WTC11 (cell line): ENCODE results near the gene MKLN1. TPM values are rescaled to one million over a fixed set of nuclear protein-coding genes. Genes with fewer than 3 reads are reported as not detected.

Experiments
- ATAC-seq: fragments of 200-7000 bp; cut with Tn5 transposase; 2 replicates; pipeline ENCODE4 v1.10.0; 2021; ENCODE audit warnings: mild to moderate bottlenecking, moderate library complexity
- CTCF ChIA-PET: fragments of 300-600 bp; sonication (Branson Sonifier 250); formaldehyde crosslinking; loops from one replicate; lab custom pipeline; 2021; ENCODE audit warnings: antibody characterized with exemption; lab: Charles Lee
- POLR2A ChIA-PET: fragments of 350-600 bp; sonication (Branson Sonifier 250); formaldehyde crosslinking; loops from one replicate; lab custom pipeline; 2021; ENCODE audit warnings: antibody characterized with exemption; lab: Charles Lee
- DNase-seq: peaks from one replicate; pipeline ENCODE4 v3.0.0; 2021; ENCODE audit warnings: low spot score
- H3K27ac Mint-ChIP-seq: 2 replicates; pipeline ENCODE4 v1.8.0; 2021; ENCODE audit warnings: mixed read lengths
- H3K27me3 Mint-ChIP-seq: 2 replicates; pipeline ENCODE4 v1.8.0; 2021; ENCODE audit warnings: low read depth, mild to moderate bottlenecking, moderate library complexity, mixed read lengths
- H3K36me3 Mint-ChIP-seq: 2 replicates; pipeline ENCODE4 v1.8.0; 2021; ENCODE audit warnings: mixed read lengths
- H3K4me1 Mint-ChIP-seq: 2 replicates; pipeline ENCODE4 v1.8.0; 2022; ENCODE audit warnings: mixed read lengths
- H3K4me3 Mint-ChIP-seq: 2 replicates; pipeline ENCODE4 v1.8.0; 2021; ENCODE audit warnings: mild to moderate bottlenecking, moderate library complexity, mixed read lengths
- H3K9me3 Mint-ChIP-seq: 2 replicates; pipeline ENCODE4 v1.8.0; 2021; ENCODE audit warnings: mixed read lengths
- CBFB ChIP-seq: sonication (generic); formaldehyde crosslinking; IDR thresholded peaks from 2 replicates; pipeline ENCODE4 v1.8.1; 2022; ENCODE audit warnings: mild to moderate bottlenecking, low read depth, missing genetic modification reagents
- CTCF ChIP-seq: fragments of 200-600 bp; IDR thresholded peaks from 2 replicates; pipeline ENCODE4 v1.8.0; 2022; ENCODE audit warnings: antibody characterized with exemption
- FOXP1 ChIP-seq: sonication (generic); formaldehyde crosslinking; IDR thresholded peaks from 2 replicates; pipeline ENCODE4 v1.8.0; 2022; ENCODE audit warnings: missing genetic modification reagents, mild to moderate bottlenecking, moderate library complexity, borderline replicate concordance
- GTF2I ChIP-seq: fragments of 250-450 bp; sonication (Bioruptor Pico); conservative IDR thresholded peaks from 2 replicates; pipeline ENCODE4 v1.4.0; 2021; ENCODE audit warnings: mild to moderate bottlenecking
- HMGA2 ChIP-seq: fragments of 250-450 bp; sonication (Bioruptor Pico); IDR thresholded peaks from 2 replicates; pipeline ENCODE4 v1.4.0; 2021; ENCODE audit warnings: mild to moderate bottlenecking, moderate library complexity
- NR1H2 ChIP-seq: sonication (generic); formaldehyde crosslinking; IDR thresholded peaks from 2 replicates; pipeline ENCODE4 v1.9.0; 2021; ENCODE audit warnings: mild to moderate bottlenecking, moderate library complexity, missing genetic modification reagents
- NR2C2 ChIP-seq: sonication (generic); formaldehyde crosslinking; IDR thresholded peaks from 2 replicates; pipeline ENCODE4 v1.8.0; 2022; ENCODE audit warnings: mild to moderate bottlenecking, missing genetic modification reagents
- NR3C1 ChIP-seq: sonication (generic); formaldehyde crosslinking; conservative IDR thresholded peaks from 2 replicates; pipeline ENCODE4 v1.8.1; 2023; ENCODE audit warnings: low read depth, mild to moderate bottlenecking, missing genetic modification reagents
- RELA ChIP-seq: sonication (generic); formaldehyde crosslinking; IDR thresholded peaks from 2 replicates; pipeline ENCODE4 v1.8.1; 2022; ENCODE audit warnings: missing genetic modification reagents, mild to moderate bottlenecking, borderline replicate concordance
- ZNF671 ChIP-seq: fragments of 250-450 bp; sonication (Bioruptor Pico); IDR thresholded peaks from 2 replicates; pipeline ENCODE4 v1.8.0; 2021; ENCODE audit warnings: mild to moderate bottlenecking
- total RNA-seq: library from RNA; stranded (reverse); gene quantifications from 3 replicates; pipeline ENCODE4 v1.2.3, GENCODE V29; 2021
- TF ChIP-seq, protein P1 (sequence below): sonication (generic); formaldehyde crosslinking; IDR thresholded peaks from 2 replicates; pipeline ENCODE4 v1.8.1; 2022; ENCODE audit warnings: missing genetic modification reagents, borderline replicate concordance
- TF ChIP-seq, protein P2 (sequence below): sonication (generic); formaldehyde crosslinking; IDR thresholded peaks from 2 replicates; pipeline ENCODE4 v1.8.1; 2022; ENCODE audit warnings: low read depth, missing genetic modification reagents, borderline replicate concordance
- TF ChIP-seq, protein P3 (sequence below): sonication (generic); formaldehyde crosslinking; IDR thresholded peaks from 2 replicates; pipeline ENCODE4 v1.8.1; 2023; ENCODE audit warnings: mild to moderate bottlenecking, missing genetic modification reagents, moderate library complexity

Gene MKLN1
- total RNA-seq, 1 experiment from 2014 or later = 37.6 TPM

- TF ChIP-seq HMGA2 (CRISPR knock-in tag) = no peak
- TF ChIP-seq ZNF671 = no peak
- TF ChIP-seq NR2C2 (CRISPR knock-in tag) = no peak
- TF ChIP-seq, protein P1, sequence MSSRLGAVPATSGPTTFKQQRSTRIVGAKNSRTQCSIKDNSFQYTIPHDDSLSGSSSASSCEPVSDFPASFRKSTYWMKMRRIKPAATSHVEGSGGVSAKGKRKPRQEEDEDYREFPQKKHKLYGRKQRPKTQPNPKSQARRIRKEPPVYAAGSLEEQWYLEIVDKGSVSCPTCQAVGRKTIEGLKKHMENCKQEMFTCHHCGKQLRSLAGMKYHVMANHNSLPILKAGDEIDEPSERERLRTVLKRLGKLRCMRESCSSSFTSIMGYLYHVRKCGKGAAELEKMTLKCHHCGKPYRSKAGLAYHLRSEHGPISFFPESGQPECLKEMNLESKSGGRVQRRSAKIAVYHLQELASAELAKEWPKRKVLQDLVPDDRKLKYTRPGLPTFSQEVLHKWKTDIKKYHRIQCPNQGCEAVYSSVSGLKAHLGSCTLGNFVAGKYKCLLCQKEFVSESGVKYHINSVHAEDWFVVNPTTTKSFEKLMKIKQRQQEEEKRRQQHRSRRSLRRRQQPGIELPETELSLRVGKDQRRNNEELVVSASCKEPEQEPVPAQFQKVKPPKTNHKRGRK (CRISPR knock-in tag) = no peak
Observed at GRCh38 chr7:131529617-131530016, 201.9 kb downstream of the MKLN1 start (continued).

DNA sequence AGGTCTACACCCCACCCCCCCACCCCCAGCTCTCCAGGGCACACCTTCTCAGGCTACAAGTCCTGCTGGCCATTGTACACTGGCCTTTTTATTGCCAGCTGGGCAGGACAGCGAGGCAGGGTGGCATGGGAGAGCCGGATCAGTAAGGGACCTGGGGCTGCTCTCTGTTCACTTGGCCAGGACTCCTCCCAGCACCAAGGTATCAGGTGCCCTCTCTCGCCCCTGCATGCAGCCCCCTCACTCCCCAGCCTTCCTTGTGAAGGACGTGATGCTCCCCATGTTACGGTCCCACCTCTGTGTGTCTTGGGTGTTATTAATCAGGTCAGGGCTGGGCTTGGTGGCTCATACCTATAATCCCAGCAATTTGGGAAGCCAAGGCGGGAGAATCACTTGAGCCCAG is 202.5 kb downstream of the MKLN1 start:
- no peak for TF ChIP-seq FOXP1 (CRISPR knock-in tag)
- no peak for TF ChIP-seq CBFB (CRISPR knock-in tag)
- no peak for TF ChIP-seq NR1H2
- no peak for TF ChIP-seq RELA
- TF ChIP-seq, protein P2, sequence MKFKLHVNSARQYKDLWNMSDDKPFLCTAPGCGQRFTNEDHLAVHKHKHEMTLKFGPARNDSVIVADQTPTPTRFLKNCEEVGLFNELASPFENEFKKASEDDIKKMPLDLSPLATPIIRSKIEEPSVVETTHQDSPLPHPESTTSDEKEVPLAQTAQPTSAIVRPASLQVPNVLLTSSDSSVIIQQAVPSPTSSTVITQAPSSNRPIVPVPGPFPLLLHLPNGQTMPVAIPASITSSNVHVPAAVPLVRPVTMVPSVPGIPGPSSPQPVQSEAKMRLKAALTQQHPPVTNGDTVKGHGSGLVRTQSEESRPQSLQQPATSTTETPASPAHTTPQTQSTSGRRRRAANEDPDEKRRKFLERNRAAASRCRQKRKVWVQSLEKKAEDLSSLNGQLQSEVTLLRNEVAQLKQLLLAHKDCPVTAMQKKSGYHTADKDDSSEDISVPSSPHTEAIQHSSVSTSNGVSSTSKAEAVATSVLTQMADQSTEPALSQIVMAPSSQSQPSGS (CRISPR knock-in tag) = no peak
- TF ChIP-seq, protein P3, sequence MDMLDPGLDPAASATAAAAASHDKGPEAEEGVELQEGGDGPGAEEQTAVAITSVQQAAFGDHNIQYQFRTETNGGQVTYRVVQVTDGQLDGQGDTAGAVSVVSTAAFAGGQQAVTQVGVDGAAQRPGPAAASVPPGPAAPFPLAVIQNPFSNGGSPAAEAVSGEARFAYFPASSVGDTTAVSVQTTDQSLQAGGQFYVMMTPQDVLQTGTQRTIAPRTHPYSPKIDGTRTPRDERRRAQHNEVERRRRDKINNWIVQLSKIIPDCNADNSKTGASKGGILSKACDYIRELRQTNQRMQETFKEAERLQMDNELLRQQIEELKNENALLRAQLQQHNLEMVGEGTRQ = no peak
- no peak for TF ChIP-seq ZNF671
- ATAC-seq (no peak), DNase-seq (no peak)
- Mint-ChIP-seq H3K9me3 (no peaks in the 10 kb centered on the region), H3K27me3 (no peaks in the 10 kb centered on the region), H3K36me3 (peaks cover 22% of the 10 kb centered on the region), H3K4me3 (no peak overlapping the region), H3K27ac (peak overlapping the region; percentile 47; the same call in 1 of the 2 replicates), H3K4me1 (peaks cover 77% of the 10 kb centered on the region)
- ChIA-PET CTCF (interaction anchor here (0.6 to 2.9 kb wide), 4 partner anchors 16 to 125 kb away, joined by 3 to 19 read pairs (median 8); no protein-coding TSS in a partner anchor), POLR2A (interaction anchor here (1.2 kb wide), 1 partner anchor 76 kb away, joined by 7 read pairs; no protein-coding TSS in a partner anchor)

DNA sequence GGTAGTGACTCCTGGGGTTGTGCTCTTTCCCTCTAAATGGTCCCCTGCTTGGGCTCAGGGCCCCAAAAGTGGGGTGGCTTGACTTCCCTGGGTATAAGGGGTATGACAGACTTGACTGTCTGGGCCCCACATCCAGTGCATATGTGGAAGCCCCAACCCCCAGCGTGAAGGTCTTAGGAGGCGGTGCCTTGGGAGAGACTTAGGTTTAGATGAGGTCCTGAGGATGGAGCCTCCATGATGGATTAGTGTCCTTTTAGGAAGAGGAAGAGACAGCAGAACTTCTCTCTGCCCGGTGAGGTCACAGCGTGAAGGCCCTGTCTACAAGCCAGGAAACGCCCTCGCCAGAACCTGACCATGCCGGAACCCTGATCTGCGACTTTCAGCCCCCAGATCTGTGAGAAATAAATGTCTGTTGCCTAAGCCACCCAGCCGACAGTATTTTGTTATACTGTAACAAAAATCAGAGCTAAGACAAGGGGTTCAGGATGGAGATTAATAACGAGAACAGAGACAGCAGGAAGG is 205.0 kb downstream of the MKLN1 start:
- no peak for ATAC-seq
- Mint-ChIP-seq H3K27me3 (no peaks in the 10 kb centered on the region), H3K4me1 (peaks cover 76% of the 10 kb centered on the region), H3K4me3 (no peak overlapping the region), H3K9me3 (no peaks in the 10 kb centered on the region), H3K36me3 (peaks cover 25% of the 10 kb centered on the region), H3K27ac (peak overlapping the region; percentile 74)
- ChIA-PET CTCF (interaction anchor here (1.0 kb wide), 1 partner anchor 13 kb away, joined by 3 read pairs; no protein-coding TSS in a partner anchor), POLR2A (interaction anchor here (0.6 kb wide), 1 partner anchor 14 kb away, joined by 3 read pairs; no protein-coding TSS in a partner anchor)
- no peak for TF ChIP-seq NR3C1 (CRISPR knock-in tag)
- no peak for TF ChIP-seq CTCF
- TF ChIP-seq GTF2I (CRISPR knock-in tag) = no peak
- DNase-seq = no peak

DNA sequence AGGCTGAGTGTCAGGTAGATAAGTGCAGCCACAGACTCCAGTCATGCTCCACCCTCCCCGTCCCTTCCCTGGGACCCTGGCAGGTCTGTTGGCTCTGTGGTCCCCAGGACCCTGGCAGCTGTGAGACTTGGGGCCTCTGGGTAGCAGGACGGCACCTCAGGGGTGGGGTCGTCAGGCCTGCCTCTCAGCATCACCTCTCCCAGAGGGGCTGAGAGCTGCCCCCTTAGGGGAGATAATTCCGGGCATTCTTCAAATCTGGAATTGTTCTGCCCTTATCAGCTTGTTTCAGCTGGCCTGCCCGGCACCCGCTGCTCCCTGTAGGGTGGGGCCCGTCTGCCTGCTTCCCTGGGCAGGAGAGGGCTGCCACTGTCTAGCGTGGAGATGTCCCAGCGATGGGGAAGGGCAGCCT is 205.5 kb downstream of the MKLN1 start:
- H3K4me3 Mint-ChIP-seq = no peak overlapping the region
- no peaks in the 10 kb centered on the region for H3K9me3 Mint-ChIP-seq
- DNase-seq (no peak), ATAC-seq (no peak)
- TF ChIP-seq ZNF671 (no peak), FOXP1 (CRISPR knock-in tag) (0 out of 2 replicates have a peak, but pooled peaks have one; percentile 59)
- CTCF ChIA-PET = interaction anchor here (3.2 kb wide), 1 partner anchor 13 kb away, joined by 21 read pairs; no protein-coding TSS in a partner anchor
- H3K36me3 Mint-ChIP-seq = peaks cover 28% of the 10 kb centered on the region
- H3K4me1 Mint-ChIP-seq = peaks cover 79% of the 10 kb centered on the region
- POLR2A ChIA-PET = interaction anchor here (0.6 to 1.4 kb wide), 2 partner anchors 10 to 14 kb away, joined by 3 to 6 read pairs; no protein-coding TSS in a partner anchor
- no peaks in the 10 kb centered on the region for H3K27me3 Mint-ChIP-seq
- H3K27ac Mint-ChIP-seq = no peak overlapping the region
